ENCODE data around the gene KIF5C.

The KIF5C gene

GRCh38 chr2:148926981-148927401, 52.0 kb downstream of the KIF5C start:
- DNase-seq: no peak

- no peak for DNase-seq
These were observed 53.4 kb downstream of the KIF5C start for GRCh38 chr2:148928395-148928794.

- DNase-seq: no peak
These were observed 55.2 kb downstream of the KIF5C start for GRCh38 chr2:148930046-148930775.

- no peak for DNase-seq
These were observed 57.5 kb downstream of the KIF5C start for GRCh38 chr2:148932536-148932935.

- no peak for DNase-seq
These were observed 58.4 kb downstream of the KIF5C start for GRCh38 chr2:148933456-148933855.

- DNase-seq: no peak
These were observed 60.8 kb downstream of the KIF5C start for GRCh38 chr2:148935791-148936190.

- DNase-seq: no peak
These were observed 61.9 kb downstream of the KIF5C start for GRCh38 chr2:148936857-148937450.

GRCh38 chr2:148939271-148939670, 64.2 kb downstream of the KIF5C start:
- DNase-seq: no peak

- no peak for DNase-seq
These were observed 68.1 kb downstream of the KIF5C start for GRCh38 chr2:148943097-148943496.

- DNase-seq: no peak
These were observed 69.5 kb downstream of the KIF5C start for GRCh38 chr2:148944536-148944935.

- DNase-seq: no peak
These were observed 72.3 kb downstream of the KIF5C start for GRCh38 chr2:148947299-148947698.

- no peak for DNase-seq
These were observed 73.8 kb downstream of the KIF5C start for GRCh38 chr2:148948868-148949267.

GRCh38 chr2:148949348-148949747, 74.3 kb downstream of the KIF5C start:
- DNase-seq: no peak

GRCh38 chr2:148952621-148953020, 77.6 kb downstream of the KIF5C start:
- DNase-seq: no peak

GRCh38 chr2:148953426-148953825, 78.4 kb downstream of the KIF5C start:
- no peak for DNase-seq

- no peak for DNase-seq
These were observed 79.5 kb downstream of the KIF5C start for GRCh38 chr2:148954536-148954935.

GRCh38 chr2:148955798-148956197, 80.8 kb downstream of the KIF5C start:
- DNase-seq: no peak

GRCh38 chr2:148957023-148957422, 82.0 kb downstream of the KIF5C start:
- DNase-seq: no peak

- DNase-seq: no peak
These were observed 84.7 kb downstream of the KIF5C start for GRCh38 chr2:148959745-148960144.

GRCh38 chr2:148960483-148960882, 85.5 kb downstream of the KIF5C start:
- no peak for DNase-seq

GRCh38 chr2:148963461-148963860, 88.4 kb downstream of the KIF5C start:
- DNase-seq: no peak

- DNase-seq: no peak
These were observed 90.8 kb downstream of the KIF5C start for GRCh38 chr2:148965623-148966437.

GRCh38 chr2:148966438-148966758, 91.4 kb downstream of the KIF5C start:
- no peak for DNase-seq

- DNase-seq: no peak
These were observed 92.0 kb downstream of the KIF5C start for GRCh38 chr2:148967056-148967455.

All from left hindlimb (tissue), 1 donor.